ENCODE results near the gene SLC30A1. TPM values are rescaled to one million over a fixed set of nuclear protein-coding genes. Genes with fewer than 3 reads are reported as not detected.
A peak's percentile ranks its signal among the peaks of the same experiment; 100 is the strongest.

SLC30A1 gene
- polyA plus RNA-seq, 3 donors, result 11.9 to 15.4 (median 13.2) TPM

- no peak overlapping the region for H3K4me2 ChIP-seq (replicated peaks; ENCODE audit: extremely low read depth, low read length, poor library complexity, severe bottlenecking)
- no peak overlapping the region for H3K4me3 ChIP-seq (replicated peaks in 1 of 3; ENCODE audit: low read depth in 2 of 3, low read length in 3 of 3)
- no peak for TF ChIP-seq CTCF (IDR thresholded peaks at IDR 0.05)
- no peaks in the 10 kb centered on the region for H4K20me1 ChIP-seq (ENCODE audit: insufficient read depth, low read length)
- H3K9ac ChIP-seq (ENCODE audit: insufficient read depth, low read length, poor library complexity, severe bottlenecking), result no peak overlapping the region
- DNase-seq, result no peak
- H3K79me2 ChIP-seq (ENCODE audit: insufficient read depth, low read length), result no peaks in the 10 kb centered on the region
- intact Hi-C loops (cut with micrococcal nuclease), result no loop called here
- no peaks in the 10 kb centered on the region for H3K36me3 ChIP-seq (replicated peaks in 1 of 2; ENCODE audit: control insufficient read depth in 1 of 2, insufficient read depth in 2 of 2, low read length in 2 of 2)
- H3K36me3 Mint-ChIP-seq, result peaks cover 0 to 3% of the 10 kb centered on the region in 2 donors
- H3K27ac Mint-ChIP-seq, result peak overlapping the region in 2 of 7 donors; percentile 48 to 73
- H3K27ac ChIP-seq (ENCODE audit: low read depth in 1 of 2, low read length in 2 of 2), result no peak overlapping the region
- peaks cover 73 to 79% of the 10 kb centered on the region in 2 donors for H3K4me1 ChIP-seq (ENCODE audit: control insufficient read depth in 1 of 2, insufficient read depth in 2 of 2, low read length in 2 of 2)
- no peak overlapping the region for H3K4me3 Mint-ChIP-seq
- H3K27me3 Mint-ChIP-seq (ENCODE audit: low read depth in 3 of 3), result peaks cover 0 to 2% (median 0%) of the 10 kb centered on the region in 3 donors
- no peaks in the 10 kb centered on the region for H3K27me3 ChIP-seq (ENCODE audit: control insufficient read depth in 2 of 2, insufficient read depth in 2 of 2, low read length in 2 of 2)
- peaks cover 0 to 2% (median 0%) of the 10 kb centered on the region in 7 donors for H3K9me3 Mint-ChIP-seq
- H3K9me3 ChIP-seq (replicated peaks in 1 of 2; ENCODE audit: control insufficient read depth in 1 of 2, insufficient read depth in 1 of 2, low read length in 2 of 2), result no peaks in the 10 kb centered on the region
- H3K4me1 Mint-ChIP-seq, result peaks cover 75% of the 10 kb centered on the region
- no CpG with 5 or more reads among the region's 4 CpGs for WGBS (ENCODE audit: insufficient coverage)
- no peak overlapping the region for H2AFZ ChIP-seq (ENCODE audit: insufficient read depth, low read depth, low read length, poor library complexity, severe bottlenecking)
Measured at GRCh38 chr1:211586538-211586937, 7.6 kb upstream of the SLC30A1 start.

- Histone ChIP-seq H3K27ac (ENCODE audit: low read depth in 1 of 2, low read length in 2 of 2) (peak overlapping the region; percentile 55 to 63), H3K36me3 (replicated peaks in 1 of 2; ENCODE audit: control insufficient read depth in 1 of 2, insufficient read depth in 2 of 2, low read length in 2 of 2) (no peaks in the 10 kb centered on the region), H3K79me2 (ENCODE audit: insufficient read depth, low read length) (peaks cover 15% of the 10 kb centered on the region), H3K9me3 (replicated peaks in 1 of 2; ENCODE audit: control insufficient read depth in 1 of 2, insufficient read depth in 1 of 2, low read length in 2 of 2) (no peaks in the 10 kb centered on the region), H3K4me2 (replicated peaks; ENCODE audit: extremely low read depth, low read length, poor library complexity, severe bottlenecking) (peak overlapping the region; percentile 34), H3K9ac (ENCODE audit: insufficient read depth, low read length, poor library complexity, severe bottlenecking) (no peak overlapping the region), H3K4me1 (ENCODE audit: control insufficient read depth in 1 of 2, insufficient read depth in 2 of 2, low read length in 2 of 2) (peaks cover 53 to 63% of the 10 kb centered on the region in 2 donors), H4K20me1 (ENCODE audit: insufficient read depth, low read length) (peaks cover under 1% of the 10 kb centered on the region), H2AFZ (ENCODE audit: insufficient read depth, low read depth, low read length, poor library complexity, severe bottlenecking) (peak overlapping the region; percentile 4), H3K27me3 (ENCODE audit: control insufficient read depth in 2 of 2, insufficient read depth in 2 of 2, low read length in 2 of 2) (no peaks in the 10 kb centered on the region), H3K4me3 (replicated peaks in 1 of 3; ENCODE audit: low read depth in 2 of 3, low read length in 3 of 3) (peak overlapping the region in 1 of 3 experiments; percentile 6)
- intact Hi-C loops (cut with micrococcal nuclease), result no loop called here
- Mint-ChIP-seq H3K27ac (peak overlapping the region; percentile 38 to 82 (median 74)), H3K4me3 (peak overlapping the region; percentile 60 to 85), H3K4me1 (peaks cover 61% of the 10 kb centered on the region), H3K27me3 (ENCODE audit: low read depth in 3 of 3) (peaks cover 0 to 2% (median 0%) of the 10 kb centered on the region in 3 donors), H3K9me3 (no peaks in the 10 kb centered on the region), H3K36me3 (no peaks in the 10 kb centered on the region)
- DNase-seq, result peak; percentile 30 to 55 (median 44)
- TF ChIP-seq CTCF (IDR thresholded peaks at IDR 0.05), result no peak
- 24% methylated on average over 7 of the region's 11 CpGs for whole genome bisulfite sequencing (ENCODE audit: insufficient coverage)
Measured at GRCh38 chr1:211583011-211583992, 4.3 kb upstream of the SLC30A1 start.

Measured in CD14-positive monocyte (primary cell).